GM19395 (cell line): Measurements from ENCODE around the gene APPBP2.
"Not testable (repeated sequence)": the region's sequence is repeated elsewhere in the genome, so short reads cannot be mapped to it uniquely, and the experiment has no call there.

Experiments used
- ATAC-seq: cut with Tn5 transposase; IDR thresholded peaks from one replicate; pipeline ENCODE4 v1.9.1; 2021; ENCODE audit warnings: mild to moderate bottlenecking, moderate library complexity; ENCODE audit not compliant: unreplicated experiment

APPBP2 gene

GRCh38 chr17:60535382-60536279, 9.6 kb upstream of the APPBP2 start:
- ATAC-seq, result no peak

- no peak for ATAC-seq
Measured at GRCh38 chr17:60534613-60535157, 8.6 kb upstream of the APPBP2 start.

GRCh38 chr17:60534010-60534555, 8.0 kb upstream of the APPBP2 start:
- ATAC-seq, result no peak

GRCh38 chr17:60529806-60530205, 3.8 kb upstream of the APPBP2 start:
- no peak for ATAC-seq

- ATAC-seq, result no peak
Measured at GRCh38 chr17:60528828-60529227, 2.8 kb upstream of the APPBP2 start.

- ATAC-seq, result no peak
Measured at GRCh38 chr17:60527701-60528100, 1.7 kb upstream of the APPBP2 start.

- no peak for ATAC-seq
Measured at GRCh38 chr17:60526726-60527125, 684 bp upstream of the APPBP2 start.

GRCh38 chr17:60525328-60525684, 736 bp downstream of the APPBP2 start:
- no peak for ATAC-seq

GRCh38 chr17:60524463-60525327, 1.3 kb downstream of the APPBP2 start:
- no peak for ATAC-seq

- no peak for ATAC-seq
Measured at GRCh38 chr17:60523822-60524221, 2.2 kb downstream of the APPBP2 start.

- ATAC-seq, result no peak
Measured at GRCh38 chr17:60522889-60523626, 3.0 kb downstream of the APPBP2 start.

GRCh38 chr17:60519795-60520194, 6.2 kb downstream of the APPBP2 start:
- no peak for ATAC-seq

- not testable (repeated sequence) for ATAC-seq
Measured at GRCh38 chr17:60515683-60516082, 10.4 kb downstream of the APPBP2 start.

GRCh38 chr17:60515199-60515598, 10.8 kb downstream of the APPBP2 start:
- ATAC-seq, result not testable (repeated sequence)

GRCh38 chr17:60514500-60514899, 11.5 kb downstream of the APPBP2 start:
- no peak for ATAC-seq

GRCh38 chr17:60514053-60514452, 12.0 kb downstream of the APPBP2 start:
- no peak for ATAC-seq

- no peak for ATAC-seq
Measured at GRCh38 chr17:60513014-60513413, 13.0 kb downstream of the APPBP2 start.

GRCh38 chr17:60510723-60511122, 15.3 kb downstream of the APPBP2 start:
- ATAC-seq, result no peak

- no peak for ATAC-seq
Measured at GRCh38 chr17:60510031-60510430, 16.0 kb downstream of the APPBP2 start.

- ATAC-seq, result no peak
Measured at GRCh38 chr17:60508384-60508980, 17.6 kb downstream of the APPBP2 start.
